GM19193 (cell line): ENCODE results near the gene GDF15.

Source experiments
- POLR2A ChIP-seq: IDR thresholded peaks from 4 replicates; pipeline ENCODE4 v1.6.1; 2011; ENCODE audit not compliant: insufficient read depth, insufficient read length; ENCODE audit errors: extremely low read depth

GDF15 gene

DNA sequence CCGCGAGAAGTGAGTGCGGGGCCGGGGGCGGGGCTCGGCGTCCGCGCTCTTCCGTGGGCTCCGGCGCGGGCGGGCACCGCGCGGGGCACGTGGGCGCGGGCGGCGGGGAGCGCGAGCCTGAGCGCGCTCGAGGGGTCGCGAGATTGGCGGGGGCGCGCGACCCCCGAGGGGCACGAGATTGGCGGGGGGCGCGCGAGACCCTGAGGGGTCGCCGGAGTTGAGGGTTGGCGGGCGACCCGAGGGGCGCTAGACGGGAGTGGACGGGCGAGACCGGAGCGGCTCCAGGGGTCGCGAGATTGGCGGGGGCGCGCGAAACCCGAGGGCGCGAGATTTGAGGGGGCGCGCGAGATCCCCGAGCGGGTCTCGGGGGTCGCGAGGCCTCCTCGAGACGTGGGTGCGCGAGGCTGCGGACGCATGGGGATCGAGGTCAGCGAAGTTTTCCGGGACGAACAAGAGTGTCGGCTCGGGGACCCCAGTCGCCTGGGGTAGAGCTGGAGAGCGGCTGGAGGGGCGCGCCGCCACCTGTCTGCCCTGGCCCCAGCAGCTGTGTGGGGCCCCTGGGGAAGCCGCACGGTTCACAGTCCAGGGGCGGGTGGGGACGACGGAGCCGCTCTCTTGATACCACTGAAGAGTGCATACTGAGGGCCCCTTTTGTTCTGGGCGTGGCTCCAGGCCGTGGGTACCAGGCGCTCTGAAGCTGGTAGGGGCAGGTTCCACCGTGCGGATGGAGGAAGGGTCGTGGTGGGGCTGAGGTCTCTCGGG lies 33.9 kb downstream of the GDF15 start:
- peak; percentile 37 for TF ChIP-seq POLR2A

DNA sequence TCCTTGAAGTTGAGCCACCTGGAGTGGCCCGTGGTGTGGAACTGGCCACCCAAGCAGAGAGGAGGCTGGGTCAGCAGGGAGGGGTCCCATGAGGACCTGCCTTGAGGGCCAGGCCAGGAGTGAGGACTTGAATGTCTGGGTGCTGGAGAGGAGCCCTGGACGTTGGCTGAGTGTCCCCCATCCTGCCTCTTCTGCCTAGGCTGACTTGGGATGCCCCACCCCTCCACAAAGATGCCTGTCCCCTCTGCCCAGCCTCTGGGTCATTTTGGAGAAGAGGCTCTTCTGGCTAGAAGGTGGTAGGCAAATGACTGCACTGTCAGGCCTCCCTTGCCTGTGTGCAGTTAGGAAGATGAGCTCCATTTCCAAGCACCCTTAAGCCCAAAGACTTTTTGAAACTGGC lies 35.0 kb downstream of the GDF15 start:
- no peak for TF ChIP-seq POLR2A

DNA sequence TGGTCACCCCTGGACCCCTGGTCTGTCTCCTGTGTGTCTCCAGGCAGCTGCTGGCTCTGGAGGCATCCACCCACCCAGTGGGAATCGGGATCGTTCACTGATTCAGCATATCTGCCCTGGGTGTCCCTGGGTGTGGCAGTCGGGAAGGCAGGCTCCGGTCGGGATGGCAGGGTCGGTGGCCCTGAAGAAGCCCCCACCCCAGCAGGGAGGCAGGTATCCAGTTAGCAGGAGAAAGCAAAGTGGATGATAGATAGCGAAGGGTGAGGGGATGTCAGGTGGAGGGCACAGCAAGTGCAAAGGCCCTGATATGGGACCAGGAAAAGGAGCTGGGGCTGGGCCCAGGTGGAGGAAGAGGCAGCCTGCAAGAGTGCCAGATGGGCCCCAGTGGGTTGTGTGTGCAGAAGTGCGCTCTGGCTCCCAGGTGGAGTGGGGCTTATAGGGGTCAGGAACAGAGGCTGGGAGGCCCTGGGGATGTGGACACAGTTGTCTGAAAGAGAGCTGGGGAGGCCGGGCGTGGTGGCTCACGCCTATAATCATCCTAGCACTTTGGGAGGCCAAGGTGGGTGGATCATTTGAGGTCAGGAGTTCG lies 35.5 kb downstream of the GDF15 start:
- no peak for TF ChIP-seq POLR2A

DNA sequence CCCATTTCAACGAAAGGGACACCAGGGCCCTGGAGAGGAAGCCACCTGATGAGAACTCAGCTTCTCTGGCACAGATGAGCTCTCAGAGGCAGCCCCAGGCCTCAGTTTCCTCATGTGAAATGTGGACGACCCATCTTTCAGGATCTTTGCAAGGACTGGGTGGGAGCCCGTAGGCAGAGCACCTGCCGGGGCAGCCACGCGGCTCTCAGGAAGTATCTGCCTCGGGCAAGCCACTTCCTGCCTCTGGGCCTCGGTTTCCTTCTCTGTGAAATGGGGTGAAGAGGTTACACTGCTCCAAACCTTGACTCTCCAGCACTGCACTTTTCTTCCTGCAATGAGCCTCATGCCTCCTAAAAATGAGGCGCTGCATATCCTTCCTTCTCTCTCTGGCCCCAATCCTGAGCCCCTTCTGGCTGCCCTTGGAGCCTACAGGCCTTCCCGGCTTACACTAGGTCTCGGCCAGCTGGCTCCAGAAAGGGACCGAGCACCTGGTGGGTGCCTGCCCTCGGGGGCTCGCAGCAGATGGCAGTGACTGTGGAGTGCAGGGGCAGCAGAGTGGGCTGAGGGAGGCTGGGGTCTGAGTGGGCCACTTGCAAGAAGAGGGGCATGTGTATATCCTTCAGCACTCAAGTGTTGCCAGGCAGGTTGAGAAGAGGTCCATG lies 36.7 kb downstream of the GDF15 start:
- TF ChIP-seq POLR2A, result no peak

DNA sequence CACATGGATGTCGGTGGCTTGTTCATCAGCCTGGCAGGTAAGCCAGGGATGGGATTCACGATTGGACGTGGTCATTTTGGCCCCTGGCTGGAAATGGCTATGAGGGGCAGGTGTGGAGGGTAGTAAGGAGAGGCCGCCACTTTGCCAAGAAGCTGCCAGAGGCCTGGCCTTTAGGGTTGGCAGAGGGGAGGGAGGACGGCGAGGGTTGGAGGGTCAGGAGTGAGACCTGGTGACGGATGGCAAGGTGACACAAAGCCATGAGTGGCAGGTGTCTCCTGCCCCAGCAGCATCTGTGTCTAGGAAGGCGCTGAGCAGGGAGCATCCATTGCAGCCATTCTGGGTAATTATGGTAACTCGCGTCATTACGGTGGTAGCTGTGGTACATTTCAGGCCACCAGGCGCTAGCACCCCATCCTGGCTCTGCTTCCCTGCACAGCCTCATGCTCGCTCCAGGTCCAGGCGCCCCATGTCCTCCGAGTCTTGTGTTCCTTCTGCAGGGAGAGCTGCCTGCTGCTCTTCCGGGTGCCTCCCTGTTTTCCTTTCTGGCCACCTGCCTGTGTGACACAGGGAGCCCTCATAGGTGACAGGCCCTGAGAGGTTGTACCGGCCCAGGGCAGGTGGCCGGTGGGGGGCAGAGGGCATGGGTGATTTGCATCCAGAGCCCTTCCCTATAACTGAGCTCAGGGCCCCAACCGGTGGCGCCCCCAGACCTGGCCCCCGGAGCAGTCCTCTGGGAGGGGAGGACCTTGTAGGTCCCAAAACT lies 37.5 kb downstream of the GDF15 start:
- no peak for TF ChIP-seq POLR2A

DNA sequence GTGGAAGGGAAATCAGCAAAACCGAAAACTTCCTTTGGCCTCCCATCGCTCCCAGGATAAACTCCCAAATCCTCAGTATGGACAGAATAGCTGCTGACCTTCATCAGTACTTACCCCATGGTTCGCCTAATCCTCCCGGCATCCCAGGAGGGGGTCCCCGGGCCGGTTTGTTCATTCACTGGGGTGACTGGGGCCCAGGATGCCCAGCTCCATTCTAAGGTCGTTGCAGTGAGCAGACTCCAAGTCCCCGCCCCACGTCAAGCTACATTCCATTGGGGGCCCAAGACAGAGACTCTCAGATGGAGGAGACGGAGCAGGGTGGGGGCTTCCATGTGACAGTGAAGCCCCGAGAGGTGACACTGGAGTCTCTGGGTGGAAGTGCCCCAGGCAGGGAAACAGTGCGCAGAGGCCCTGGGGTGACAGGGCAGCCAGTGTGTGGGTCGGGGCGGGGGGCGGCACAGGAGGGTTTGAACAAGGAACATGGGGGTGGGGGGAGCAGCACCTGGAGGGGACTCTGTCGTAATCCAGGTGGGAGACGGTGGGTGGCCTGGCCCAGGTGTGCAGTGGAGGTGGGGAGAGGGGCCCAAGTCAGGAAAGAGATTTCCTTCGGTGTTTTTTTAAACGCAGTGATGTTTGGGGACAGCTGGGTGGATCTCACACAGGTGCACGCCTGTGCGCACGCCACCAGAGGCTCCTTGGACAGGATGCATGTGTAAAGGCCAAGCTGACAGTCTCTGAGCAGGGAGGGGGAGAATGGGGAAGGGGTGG lies 38.3 kb downstream of the GDF15 start:
- no peak for TF ChIP-seq POLR2A

DNA sequence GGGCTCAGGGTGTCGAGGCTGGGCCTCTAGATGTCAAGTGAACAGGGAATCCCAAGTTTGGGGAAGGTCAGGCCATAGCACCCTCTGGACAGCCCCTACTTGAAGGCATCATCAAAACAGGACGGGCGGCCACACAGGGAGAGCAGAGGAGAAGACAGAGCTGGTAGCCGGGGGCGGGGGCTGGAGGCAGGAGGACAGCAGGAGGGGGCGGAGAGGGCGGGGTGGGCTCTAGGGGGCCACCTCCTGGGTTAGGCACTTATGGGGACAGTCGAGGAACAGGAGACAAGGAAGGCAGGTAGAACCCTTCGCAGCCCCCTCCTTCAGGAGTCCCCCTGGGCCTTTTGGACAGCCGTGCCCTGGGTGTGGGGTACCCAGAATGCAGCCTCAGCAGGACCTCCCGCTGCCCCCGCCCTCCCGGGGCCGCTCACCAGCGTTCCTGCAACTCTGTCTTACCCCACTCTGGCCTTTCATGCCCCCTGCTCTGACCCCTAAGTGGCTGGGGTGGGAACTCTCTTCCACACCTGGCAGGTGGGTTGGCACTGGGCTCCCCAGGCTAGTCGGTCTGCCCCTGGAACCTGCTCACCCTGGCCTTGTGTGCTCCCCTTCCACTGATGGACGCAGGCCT lies 39.0 kb downstream of the GDF15 start:
- TF ChIP-seq POLR2A, result no peak

DNA sequence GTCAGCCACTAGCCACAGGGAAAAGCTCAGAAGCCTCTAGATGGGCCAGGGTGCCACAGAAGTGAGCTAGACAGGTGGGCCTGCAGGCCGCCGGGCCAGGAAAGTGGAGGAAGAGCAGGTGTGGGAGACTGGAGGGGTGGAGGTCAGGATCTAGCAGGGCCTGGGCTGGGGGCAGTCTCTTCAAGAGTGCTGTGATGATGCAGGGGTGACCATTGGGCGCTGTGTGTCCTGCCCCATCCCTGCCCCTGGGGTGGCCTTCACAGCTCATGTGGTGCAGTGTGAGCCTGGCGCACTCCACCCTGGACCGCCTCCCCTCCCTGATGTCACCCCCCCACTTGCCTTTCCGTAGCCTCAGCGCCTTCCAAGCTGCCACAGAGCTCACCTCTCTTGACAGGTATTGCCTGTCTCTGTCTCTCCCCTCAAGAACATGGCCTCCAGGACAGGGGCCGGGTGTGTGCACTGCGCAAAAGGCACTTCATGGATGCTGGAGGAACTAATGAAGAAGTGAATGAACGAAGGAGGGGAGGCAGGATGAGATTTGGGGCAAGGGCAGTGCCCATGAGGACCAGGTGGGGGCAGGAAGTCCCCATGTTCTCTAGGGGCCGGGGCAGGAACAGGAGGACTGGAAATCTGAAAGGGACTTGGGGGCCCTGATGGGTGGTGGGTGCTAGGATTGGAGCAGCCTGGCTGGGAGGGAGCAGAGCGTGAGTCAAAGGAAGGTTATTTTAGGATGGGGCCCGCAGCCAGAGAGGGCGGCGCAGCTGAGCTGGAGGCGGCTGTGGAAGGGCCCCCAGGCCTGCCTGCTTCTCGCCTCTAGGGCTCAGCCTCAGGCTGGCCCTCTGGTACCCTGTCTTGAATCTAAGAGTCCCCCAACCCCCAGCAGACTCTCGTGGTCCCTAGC lies 39.8 kb downstream of the GDF15 start:
- no peak for TF ChIP-seq POLR2A

DNA sequence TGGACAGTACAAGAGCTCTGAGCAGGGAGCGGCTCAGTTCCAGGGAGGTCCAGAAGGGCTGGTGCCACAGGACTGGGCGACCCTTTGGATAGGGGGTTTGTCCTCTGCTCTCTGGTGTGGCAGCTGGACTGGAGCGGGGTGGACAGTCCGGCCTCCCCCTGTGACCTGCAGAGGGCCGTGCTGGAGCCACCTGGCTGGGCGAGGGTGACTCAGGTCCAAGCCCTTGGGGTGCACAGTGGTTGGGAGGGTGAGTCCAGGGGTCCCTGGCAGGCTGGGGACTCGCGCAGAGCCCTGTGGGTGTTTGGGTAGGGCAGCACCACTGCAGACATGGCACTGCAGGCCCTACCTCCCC lies 40.4 kb downstream of the GDF15 start:
- TF ChIP-seq POLR2A, result no peak

DNA sequence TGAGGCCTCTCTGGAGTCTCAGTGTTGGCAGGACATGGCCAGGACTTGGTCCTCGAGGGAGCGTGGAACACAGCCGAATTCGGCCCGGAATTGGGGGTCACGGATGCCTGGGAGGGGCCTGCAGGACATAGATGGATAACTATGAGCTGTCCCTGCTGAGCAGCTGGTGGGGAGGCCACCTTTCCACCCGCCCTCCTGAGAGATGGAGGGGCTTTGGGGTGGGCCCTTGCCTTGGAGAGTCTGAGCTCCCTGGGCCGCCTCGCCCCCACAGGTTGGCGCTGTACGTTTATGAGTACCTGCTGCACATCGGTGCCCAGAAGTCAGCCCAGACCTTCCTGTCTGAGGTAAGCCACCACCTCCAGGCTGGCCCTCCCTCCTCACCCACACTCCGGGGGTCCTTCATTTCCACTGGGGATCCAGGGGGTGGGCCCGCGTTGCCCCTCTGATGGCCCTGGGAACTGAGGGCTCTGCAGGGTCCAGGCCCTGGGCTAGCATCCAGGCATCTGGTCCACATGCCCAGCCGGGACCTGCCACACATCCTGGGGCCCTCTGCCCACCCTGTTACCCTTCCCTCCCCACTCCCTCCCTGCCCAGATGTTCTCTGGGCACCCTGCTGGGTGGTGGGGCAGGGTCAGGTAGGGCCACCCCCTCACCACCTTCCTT lies 41.3 kb downstream of the GDF15 start:
- TF ChIP-seq POLR2A, result no peak

DNA sequence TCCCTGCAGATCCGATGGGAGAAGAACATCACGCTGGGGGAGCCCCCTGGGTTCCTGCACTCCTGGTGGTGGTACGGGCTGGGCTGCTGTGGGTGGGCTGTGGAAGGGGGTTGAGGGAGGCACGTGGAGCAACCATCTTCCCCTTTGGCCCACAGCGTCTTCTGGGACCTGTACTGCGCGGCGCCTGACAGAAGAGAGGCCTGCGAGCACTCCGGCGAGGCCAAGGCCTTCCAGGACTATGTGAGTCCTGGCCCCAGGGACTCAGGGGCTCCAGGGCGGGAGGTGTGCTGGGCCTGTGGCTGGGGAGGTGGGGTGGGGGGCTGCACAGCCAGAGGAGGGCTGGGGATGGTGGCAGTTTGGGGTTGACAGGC lies 41.8 kb downstream of the GDF15 start:
- TF ChIP-seq POLR2A, result no peak

DNA sequence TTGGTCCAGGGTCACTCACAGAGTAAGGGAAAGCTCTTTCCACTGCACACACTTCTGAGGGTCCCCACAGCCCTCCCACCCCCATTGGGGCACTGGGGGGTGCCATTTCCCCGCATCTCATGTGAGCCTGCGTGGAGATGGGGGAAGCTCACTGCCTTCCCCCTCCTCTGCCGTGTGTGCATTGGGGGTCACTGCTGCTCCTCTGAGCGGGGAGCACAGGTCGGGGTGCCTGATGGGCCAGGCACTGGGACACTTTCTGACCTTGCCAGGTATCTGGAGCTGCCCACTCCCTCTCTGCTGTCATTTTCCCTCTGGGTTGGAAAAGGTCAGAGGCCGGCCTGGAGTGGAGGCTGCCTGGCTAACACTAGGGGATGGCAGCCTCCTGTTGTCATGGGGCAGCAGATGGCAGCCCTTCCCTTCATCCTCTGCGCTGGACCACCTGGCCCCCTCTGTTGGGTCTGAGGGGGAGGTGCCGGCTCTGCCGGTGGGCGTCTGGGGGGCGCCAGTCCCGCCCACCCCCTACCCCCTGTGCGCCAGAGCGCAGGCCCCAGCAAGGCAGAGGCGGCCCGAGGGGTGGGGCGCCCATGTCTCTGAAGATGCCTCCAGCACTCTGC lies 42.3 kb downstream of the GDF15 start:
- TF ChIP-seq POLR2A, result no peak
